GM18502 (cell line): ENCODE measurements around the gene PGF.
A peak's percentile ranks its signal among the peaks of the same experiment; 100 is the strongest.
"Not testable (repeated sequence)": the region's sequence is repeated elsewhere in the genome, so short reads cannot be mapped to it uniquely, and the experiment has no call there.

ENCODE experiments used
- ATAC-seq: cut with Tn5 transposase; IDR thresholded peaks from one replicate; pipeline ENCODE4 v1.9.1; 2021; ENCODE audit warnings: mild to moderate bottlenecking; ENCODE audit not compliant: unreplicated experiment, poor library complexity

Gene PGF

DNA sequence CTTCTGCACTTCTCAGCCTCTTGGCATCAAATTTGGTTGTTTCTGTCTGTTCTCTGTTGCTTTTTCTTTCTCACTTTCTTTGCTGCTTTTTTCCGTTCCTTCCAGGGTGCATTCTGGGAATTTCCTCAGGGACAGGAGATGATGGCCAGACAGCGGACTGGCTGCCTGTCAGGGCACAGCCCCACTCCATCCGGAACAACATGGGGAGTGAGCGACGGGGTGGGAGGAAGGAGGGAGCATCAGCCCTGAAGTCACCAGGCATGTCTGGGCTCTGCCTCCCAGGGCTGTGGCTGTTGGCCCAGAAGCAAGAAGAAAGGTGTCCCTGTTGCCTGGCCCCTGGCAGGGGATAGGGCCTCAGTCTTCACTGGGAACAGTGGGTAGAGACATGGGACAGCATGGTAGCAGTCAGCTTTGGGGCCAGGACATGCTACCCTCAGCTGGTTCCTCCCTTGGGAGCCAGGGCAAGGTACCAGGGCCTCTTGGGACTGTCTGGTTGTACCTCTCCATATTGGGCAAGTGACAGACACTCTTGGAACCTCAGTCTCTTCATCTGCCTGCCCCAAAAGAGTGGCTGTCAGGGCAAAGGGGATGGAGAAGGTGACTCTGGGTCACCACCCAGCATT lies 8.6 kb downstream of the PGF start:
- ATAC-seq, result no peak

- ATAC-seq, result no peak
These were observed 9.3 kb downstream of the PGF start for GRCh38 chr14:74945852-74946658.

- no peak for ATAC-seq
These were observed 10.0 kb downstream of the PGF start for GRCh38 chr14:74945261-74945851.

- no peak for ATAC-seq
These were observed 12.8 kb downstream of the PGF start for GRCh38 chr14:74942608-74943007.

DNA sequence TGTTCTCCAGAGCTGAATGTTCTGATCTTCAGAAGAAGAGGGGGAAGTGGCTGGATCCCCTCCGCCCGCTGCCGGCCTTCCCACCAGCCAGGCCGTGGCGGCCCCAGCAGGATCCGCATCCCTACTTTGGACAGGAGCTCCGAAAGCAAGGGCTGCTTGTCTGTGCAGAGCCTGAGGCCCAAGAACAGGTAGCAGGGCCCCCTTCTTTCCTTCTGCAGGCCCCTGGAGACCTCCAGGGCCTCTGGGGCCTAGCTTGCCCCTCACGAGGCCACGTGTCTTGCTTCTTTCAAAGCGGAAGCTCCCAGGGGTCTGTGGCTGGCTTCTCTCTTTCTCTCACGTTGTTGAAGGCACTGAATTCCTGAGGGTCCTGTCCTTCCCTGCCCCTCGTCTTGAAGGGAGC lies 13.2 kb downstream of the PGF start:
- peak; percentile 15 for ATAC-seq

DNA sequence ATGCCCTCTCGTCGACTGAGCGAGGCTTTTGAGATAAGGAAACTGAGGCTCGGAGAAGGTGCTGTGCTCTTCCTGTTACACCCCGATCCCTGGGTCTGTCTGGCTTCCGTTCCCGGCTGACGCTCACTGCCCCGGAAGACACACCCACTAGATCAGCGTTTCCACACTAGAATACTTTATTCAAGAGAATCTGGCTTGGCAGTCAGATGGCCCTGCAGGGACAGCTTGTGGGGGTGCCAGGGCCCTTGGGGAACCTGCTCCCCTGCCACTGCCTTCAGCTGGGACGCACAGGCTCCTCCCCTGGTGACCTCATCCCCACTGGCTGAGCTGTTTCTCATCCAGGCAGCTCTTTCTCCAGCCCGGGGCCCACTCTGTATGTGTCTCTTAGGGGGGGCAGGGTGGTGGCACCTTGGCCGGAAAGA lies 13.7 kb downstream of the PGF start:
- ATAC-seq, result peak; percentile 56

- ATAC-seq, result no peak
These were observed 14.3 kb downstream of the PGF start for GRCh38 chr14:74940956-74941565.

GRCh38 chr14:74938531-74939495 lies 16.6 kb downstream of the PGF start:
- no peak for ATAC-seq

- ATAC-seq, result no peak
These were observed 18.2 kb downstream of the PGF start for GRCh38 chr14:74937171-74937570.

DNA sequence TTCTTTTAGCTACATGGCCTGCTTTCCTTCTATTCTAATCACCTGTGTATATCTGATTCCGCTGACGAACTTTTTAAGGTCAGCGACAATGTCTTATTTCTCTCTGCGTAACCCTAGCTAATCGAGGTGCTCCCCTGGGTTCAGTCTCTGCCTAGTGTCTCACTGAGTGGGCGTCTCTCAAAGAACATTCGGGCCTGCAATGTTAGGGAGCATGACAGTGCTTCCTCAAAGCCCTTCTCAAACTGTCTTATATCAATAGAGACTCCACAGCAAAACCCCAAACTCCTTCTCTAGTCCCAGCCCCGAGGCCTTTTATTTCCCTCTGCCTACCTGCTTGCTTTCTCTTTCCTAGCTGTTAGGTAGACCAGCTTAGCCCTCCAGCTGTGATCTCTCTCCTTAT lies 18.7 kb downstream of the PGF start:
- ATAC-seq, result no peak

GRCh38 chr14:74936151-74936550 lies 19.2 kb downstream of the PGF start:
- ATAC-seq, result no peak

GRCh38 chr14:74935360-74935680 lies 20.1 kb downstream of the PGF start:
- ATAC-seq, result no peak

- ATAC-seq, result no peak
These were observed 20.7 kb downstream of the PGF start for GRCh38 chr14:74934476-74935359.

GRCh38 chr14:74934041-74934440 lies 21.4 kb downstream of the PGF start:
- no peak for ATAC-seq

- not testable (repeated sequence) for ATAC-seq
These were observed 22.5 kb downstream of the PGF start for GRCh38 chr14:74932936-74933335.

- ATAC-seq, result no peak
These were observed 22.9 kb downstream of the PGF start for GRCh38 chr14:74932401-74932901.

- ATAC-seq, result not testable (repeated sequence)
These were observed 23.7 kb downstream of the PGF start for GRCh38 chr14:74931744-74932143.

DNA sequence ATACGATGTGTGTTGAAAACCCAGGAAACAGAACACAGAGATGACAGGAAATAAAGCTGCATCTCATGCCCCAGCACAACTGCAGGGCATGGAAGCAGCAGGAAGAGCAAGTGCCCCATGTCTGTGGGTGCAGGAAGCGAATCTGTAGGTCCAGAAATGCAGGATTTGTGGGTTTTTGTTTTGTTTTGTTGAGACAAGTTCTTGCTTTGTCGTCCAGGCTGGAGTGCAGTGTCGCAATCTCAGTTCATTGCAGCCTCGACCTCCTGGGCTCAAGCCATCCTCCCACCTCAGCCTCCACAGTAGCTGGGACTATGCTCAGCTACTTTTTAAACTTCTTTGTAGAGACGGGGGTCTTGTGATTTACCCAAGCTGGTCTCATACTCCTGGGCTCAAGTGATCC lies 26.2 kb downstream of the PGF start:
- ATAC-seq, result no peak

DNA sequence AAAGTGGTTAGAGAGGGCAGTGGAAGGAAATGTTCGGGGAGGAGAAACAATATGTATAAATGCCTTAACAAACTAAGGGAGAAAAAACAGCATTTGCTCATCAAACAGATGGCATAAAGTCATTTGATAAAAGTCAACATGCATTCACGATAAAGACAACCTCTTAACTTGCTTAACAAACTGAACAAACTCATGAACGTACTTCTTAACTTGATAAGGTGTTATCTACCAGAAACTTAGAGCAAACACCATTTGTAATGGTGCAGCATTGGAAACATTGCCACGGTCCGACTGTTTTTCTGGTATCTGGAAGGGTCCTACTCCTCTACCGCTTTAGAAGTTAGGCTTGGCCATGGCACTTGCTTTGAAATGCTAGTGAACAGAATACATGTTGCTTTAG lies 28.2 kb downstream of the PGF start:
- ATAC-seq, result no peak
